Adipose tissue (tissue), 3 donors: ENCODE measurements around the gene CTTNBP2NL. TPM values are rescaled to one million over a fixed set of nuclear protein-coding genes. Genes with fewer than 3 reads are reported as not detected.
A peak's percentile ranks its signal among the peaks of the same experiment; 100 is the strongest.

Source experiments
- H3K27ac ChIP-seq: one replicate; pipeline ENCODE4 v1.5.1; 2013; ENCODE audit warnings: low read depth, low read length
- WGBS, 3 donors: extraction: QIAGEN DNeasy Blood & Tissue Kit; methylation state at CpG; one replicate each; pipeline ENCODE4 v1.1.7; 2013; 5-methylcytosine and 5-hydroxymethylcytosine counted together
- polyA plus RNA-seq, 3 donors: library from polyadenylated mRNA; stranded (reverse); fragments of 200-250 nt; gene quantifications; one replicate each; pipeline ENCODE4 v1.2.3, GENCODE V29; 2013
- donor health status: healthy with polysubstance abuse.
- donor health status: Bipolar disorder and iron deficiency.
- donor health status: healthy.

CTTNBP2NL gene
- 10 to 100 TPM in 1 of 3 donors, 1 to 10 TPM in 2; 1.9 to 11.8 (median 8.5) TPM for polyA plus RNA-seq

DNA sequence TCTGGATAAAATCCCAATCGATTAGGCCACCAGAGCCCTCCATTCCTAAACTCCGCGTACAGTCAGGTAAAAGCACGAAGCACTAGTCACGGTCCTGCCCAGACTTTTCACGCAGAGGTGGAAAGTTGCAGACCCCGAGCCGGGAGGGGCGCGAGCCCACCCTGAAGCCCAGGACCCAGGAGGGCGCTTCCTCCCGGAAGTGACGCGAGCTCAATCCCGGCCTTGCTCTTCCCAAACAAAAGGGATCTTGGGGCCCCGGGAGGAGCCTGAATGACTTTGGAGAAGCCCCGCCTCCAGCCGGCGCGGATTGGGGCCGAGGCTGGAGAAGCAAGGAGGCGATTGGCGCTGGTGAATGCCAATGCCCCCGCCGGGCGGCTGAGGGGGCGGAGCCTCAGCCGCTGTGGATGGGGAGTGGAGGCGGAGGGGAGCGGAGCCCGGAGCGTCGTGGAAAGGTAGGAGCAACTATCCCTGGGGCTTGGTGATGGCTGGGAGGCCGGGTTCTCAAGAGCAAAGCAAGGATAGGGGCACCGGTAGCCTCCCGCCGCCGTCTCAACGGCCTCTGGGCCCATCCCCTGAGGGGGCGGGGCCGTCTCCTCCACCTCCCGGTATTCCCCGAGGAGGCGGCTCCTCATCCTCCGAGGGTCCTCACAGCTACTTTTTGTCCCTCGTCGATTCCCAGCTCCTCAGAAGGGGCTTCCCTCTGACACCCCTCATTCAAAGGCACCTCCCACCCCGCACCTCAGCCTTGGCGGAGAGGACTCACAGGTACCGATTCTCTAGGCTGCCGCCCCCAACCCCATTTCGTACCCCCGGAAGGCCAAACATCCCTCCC, at the start of gene CTTNBP2NL:
CTTNBP2NL (plus strand) TSS at position 394 of the 832 bp plus-strand sequence. CDS start 19,952 bp downstream, outside the sequence.
- H3K27ac ChIP-seq: peak within 1 kb of the TSS; percentile 35
- WGBS, 3 donors: 0 to 1% (median 1%) methylated on average over 48 to 53 of the region's 53 CpGs

- H3K27ac ChIP-seq: no peak overlapping the region
- WGBS, 3 donors: 58 to 70% (median 58%) methylated on average over 3 of the region's 3 CpGs
Observed at GRCh38 chr1:112346801-112347350, 49.1 kb upstream of the CTTNBP2NL start.

DNA sequence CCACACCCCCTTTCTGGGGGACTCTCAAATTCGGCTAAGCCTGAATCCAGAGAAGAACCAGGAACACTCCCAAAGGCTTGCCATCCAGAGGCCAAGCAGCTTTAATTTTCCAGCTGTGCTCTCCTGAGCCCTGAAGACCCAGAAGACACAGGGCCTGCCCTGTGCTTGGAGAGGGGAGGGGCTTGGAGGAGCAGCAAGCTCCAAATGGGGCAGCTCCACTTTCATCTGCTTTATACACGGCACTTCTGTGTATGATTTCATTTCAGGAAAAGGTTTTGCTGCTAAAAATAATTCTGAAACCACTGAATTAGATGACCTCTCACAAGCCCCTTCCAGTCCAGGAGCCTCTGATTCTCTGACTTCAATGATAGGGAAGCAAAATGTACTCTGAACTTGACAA, 39.2 kb upstream of the CTTNBP2NL start:
- H3K27ac ChIP-seq: no peak overlapping the region
- 27 to 54% (median 46%) methylated on average over 2 of the region's 2 CpGs for whole genome bisulfite sequencing, 3 donors

GRCh38 chr1:112357467-112357866, 38.5 kb upstream of the CTTNBP2NL start:
- no peak overlapping the region for H3K27ac ChIP-seq
- WGBS, 3 donors: 70 to 84% (median 74%) methylated on average over 6 of the region's 6 CpGs

DNA sequence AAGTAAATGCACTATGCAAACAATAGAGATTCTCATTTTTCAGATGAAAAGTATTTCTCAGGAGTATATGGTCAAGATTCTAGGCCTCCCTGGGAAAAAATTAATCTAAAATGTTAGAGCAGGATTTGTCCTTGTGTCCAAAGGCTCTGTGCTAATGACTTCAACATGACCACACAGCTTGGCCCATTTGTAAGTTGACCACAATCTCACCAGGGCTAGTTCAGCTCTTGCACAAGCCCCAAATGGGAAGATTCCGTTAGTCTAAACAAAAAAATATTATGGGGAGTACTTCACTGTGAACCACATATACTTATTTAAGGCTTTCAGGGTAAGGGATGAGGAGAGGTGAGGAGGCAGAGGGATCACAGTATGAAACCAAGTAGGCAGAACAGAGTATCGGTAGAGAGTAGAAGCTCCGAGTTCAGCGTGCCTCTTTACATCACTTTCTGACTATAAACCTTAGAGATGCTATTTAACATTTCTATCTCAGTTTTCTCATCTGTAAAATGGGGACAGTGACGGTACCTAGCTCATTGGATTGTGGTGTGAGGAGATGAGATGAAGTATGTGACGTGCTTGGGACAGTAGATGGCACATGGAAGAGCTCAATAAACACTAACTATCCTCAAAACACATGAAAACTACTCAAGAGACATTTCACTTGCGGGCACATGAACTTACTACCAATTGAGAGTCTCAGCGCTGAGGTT, 37.8 kb upstream of the CTTNBP2NL start:
- H3K27ac ChIP-seq: no peak overlapping the region
- 70 to 78% (median 75%) methylated on average over 8 of the region's 8 CpGs for WGBS, 3 donors

GRCh38 chr1:112358798-112359408, 37.1 kb upstream of the CTTNBP2NL start:
- peak overlapping the region; percentile 42 for H3K27ac ChIP-seq
- WGBS, 3 donors: 33 to 42% (median 37%) methylated on average over 7 of the region's 7 CpGs

GRCh38 chr1:112359961-112360767, 35.9 kb upstream of the CTTNBP2NL start:
- 28 to 70% (median 29%) methylated on average over 11 of the region's 11 CpGs for WGBS, 3 donors

GRCh38 chr1:112363636-112364035, 32.4 kb upstream of the CTTNBP2NL start:
- WGBS, 3 donors: 55 to 96% (median 60%) methylated on average over 2 of the region's 2 CpGs

More at GRCh38 chr1:112359961-112360767, 35.9 kb upstream of the CTTNBP2NL start:
- peak overlapping the region; percentile 42 for H3K27ac ChIP-seq

DNA sequence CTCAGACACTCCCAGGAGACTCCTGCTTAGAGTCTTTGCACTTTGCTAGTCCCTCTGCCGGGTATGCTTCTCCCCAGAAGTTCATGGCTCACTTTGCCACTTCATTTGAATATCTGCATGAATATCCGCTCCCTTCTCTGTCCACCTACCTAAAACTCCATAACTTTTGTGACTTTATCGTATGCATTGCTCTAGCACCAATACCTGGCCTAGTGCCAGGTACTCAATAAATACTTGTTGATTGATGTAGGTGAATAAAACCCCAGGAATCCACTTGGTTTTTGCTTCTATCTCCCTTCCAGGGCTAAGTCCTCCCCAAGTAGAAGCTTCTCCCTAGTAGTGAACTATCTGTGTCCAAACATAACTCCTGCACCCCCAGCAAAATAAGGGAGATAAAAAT, 27.8 kb upstream of the CTTNBP2NL start:
- H3K27ac ChIP-seq: no peak overlapping the region
- 80 to 87% (median 83%) methylated on average over 3 of the region's 3 CpGs for WGBS, 3 donors

More at GRCh38 chr1:112363636-112364035, 32.4 kb upstream of the CTTNBP2NL start:
- H3K27ac ChIP-seq: no peak overlapping the region

DNA sequence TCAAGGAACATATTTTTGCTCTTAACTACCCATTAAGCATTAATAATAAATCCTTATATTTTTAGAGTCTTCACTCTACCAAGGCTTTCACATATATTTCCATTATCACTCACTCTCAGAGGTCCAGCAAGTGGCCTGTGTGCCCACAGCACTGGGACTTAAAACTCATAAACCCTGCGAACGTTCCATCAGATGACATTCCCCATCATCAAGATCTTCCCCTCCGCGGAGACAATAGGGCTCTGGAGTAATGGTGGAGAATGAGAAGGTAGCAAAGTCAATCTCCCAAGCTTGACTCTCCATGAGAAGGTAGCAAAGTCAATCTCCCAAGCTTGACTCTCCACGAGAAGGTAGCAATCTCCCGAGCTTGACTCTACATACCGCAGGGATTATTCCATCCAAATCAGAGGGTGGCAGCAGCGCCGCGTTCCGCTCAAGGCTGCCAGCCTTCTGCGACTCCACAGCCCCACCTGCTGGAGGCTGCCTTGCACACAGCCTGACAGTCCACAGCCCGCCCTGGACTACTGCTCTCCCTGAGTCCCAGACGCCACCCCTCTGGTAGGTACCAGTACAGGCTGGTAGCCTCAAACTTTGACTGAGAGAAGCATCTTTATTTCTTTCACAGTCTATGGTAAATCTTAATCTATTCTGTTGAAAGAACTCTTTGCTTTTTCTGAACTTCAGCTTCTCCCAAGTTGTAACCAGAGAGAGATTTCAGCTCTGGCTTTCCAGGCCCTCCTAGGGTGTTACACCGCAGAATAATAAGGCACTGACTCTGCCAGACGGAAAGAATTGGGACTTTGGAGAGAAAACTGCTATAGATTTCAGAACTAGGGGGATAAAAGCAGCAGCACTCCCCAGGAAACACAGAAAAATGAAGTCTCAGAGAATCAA, 26.4 kb upstream of the CTTNBP2NL start:
- H3K27ac ChIP-seq: no peak overlapping the region
- WGBS, 3 donors: 20 to 23% (median 23%) methylated on average over 16 of the region's 16 CpGs

DNA sequence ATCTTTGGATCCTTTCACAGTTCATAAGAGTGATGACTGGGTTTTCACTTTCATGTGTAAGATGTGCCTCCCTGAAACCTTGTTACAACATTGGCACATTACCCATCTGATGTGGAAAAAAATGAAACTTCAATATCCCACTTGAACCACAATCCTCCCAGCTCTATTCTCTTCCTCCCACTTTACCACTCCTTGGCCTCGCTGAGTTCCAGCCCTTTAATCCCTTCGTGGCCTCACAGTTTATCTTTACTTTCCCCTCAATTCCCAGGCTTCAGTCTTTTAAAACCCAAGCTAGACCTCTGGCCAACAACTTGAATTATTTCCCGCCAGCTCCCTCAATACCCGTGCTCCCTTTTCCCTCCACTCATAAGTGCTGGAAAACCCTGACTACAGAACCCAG, 25.0 kb upstream of the CTTNBP2NL start:
- WGBS, 3 donors: 57 to 63% (median 58%) methylated on average over 4 of the region's 4 CpGs
- H3K27ac ChIP-seq: no peak overlapping the region

GRCh38 chr1:112371775-112372174, 24.2 kb upstream of the CTTNBP2NL start:
- no peak overlapping the region for H3K27ac ChIP-seq
- WGBS, 3 donors: 85 to 91% (median 87%) methylated on average over 3 of the region's 3 CpGs

GRCh38 chr1:112373806-112374205, 22.2 kb upstream of the CTTNBP2NL start:
- 66 to 85% (median 81%) methylated on average over 1 of the region's 1 CpG for WGBS, 3 donors
- H3K27ac ChIP-seq: no peak overlapping the region

DNA sequence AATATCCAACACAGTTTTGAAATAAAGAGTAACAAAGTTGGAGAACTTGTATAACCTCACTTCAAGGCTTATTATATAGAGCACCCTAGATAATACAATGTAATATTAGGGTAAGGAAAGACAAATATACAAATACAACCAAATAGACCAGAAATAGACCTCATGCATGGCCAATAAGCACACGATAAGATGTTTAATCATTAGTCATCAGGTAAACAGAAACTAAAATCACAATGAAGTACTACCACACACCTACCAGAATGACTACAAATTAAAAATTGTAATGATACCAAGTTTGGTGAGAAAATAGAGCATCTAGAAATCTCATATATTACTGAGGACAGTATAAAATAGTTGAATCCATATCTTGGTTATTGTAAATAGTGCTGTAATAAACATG, 20.3 kb upstream of the CTTNBP2NL start:
- H3K27ac ChIP-seq: no peak overlapping the region
- 12 to 69% (median 63%) methylated on average over 1 of the region's 1 CpG for WGBS, 3 donors

DNA sequence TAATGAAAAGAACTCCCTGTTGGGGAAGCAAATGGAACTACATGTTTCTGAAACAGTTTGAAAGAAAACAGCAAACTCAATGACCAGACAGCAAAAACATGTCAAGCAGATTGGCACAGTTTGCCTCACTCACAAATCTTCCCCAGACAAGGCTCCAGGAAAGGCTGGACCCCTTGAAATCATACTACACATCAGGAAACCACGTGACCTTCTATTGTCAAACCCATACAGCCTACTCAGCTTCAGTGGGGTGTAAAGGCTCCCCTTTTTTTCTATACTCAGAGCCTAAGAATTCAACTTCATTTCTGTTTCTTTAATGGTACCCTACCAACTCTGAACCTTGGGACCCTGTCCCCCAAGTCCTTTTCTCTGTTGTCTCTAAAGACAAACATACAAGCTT, 15.7 kb upstream of the CTTNBP2NL start:
- H3K27ac ChIP-seq: no peak overlapping the region
- 61 to 82% (median 71%) methylated on average over 1 of the region's 1 CpG for WGBS, 3 donors

- no peak overlapping the region for H3K27ac ChIP-seq
- 61 to 78% (median 62%) methylated on average over 2 of the region's 2 CpGs for WGBS, 3 donors
Observed at GRCh38 chr1:112381324-112382076, 14.5 kb upstream of the CTTNBP2NL start.
